ENCODE data around the gene AK1.

- TF ChIP-seq EP300 (IDR thresholded peaks at IDR 0.05; ENCODE audit: borderline replicate concordance in 1 of 2, low read depth in 2 of 2, low read length in 2 of 2) (no peak), EGR1 (IDR thresholded peaks at IDR 0.05; ENCODE audit: borderline replicate concordance, low read depth, low read length) (no peak), NRF1 (IDR thresholded peaks at IDR 0.05; ENCODE audit: low read depth, low read length) (no peak), ASH2L (IDR thresholded peaks at IDR 0.05; ENCODE audit: low read length) (no peak), POLR2AphosphoS5 (IDR thresholded peaks at IDR 0.05; ENCODE audit: low read depth, low read length) (no peak), CTCF (IDR thresholded peaks at IDR 0.05; ENCODE audit: control extremely low read depth in 1 of 3, insufficient read depth in 1 of 3, low read depth in 1 of 3, low read length in 3 of 3) (no peak), RAD21 (IDR thresholded peaks at IDR 0.05 in 1 of 2, conservative IDR thresholded peaks at IDR 0.05 in 1 of 2; ENCODE audit: low read depth in 2 of 2, low read length in 2 of 2) (no peak), GTF2F1 (IDR thresholded peaks at IDR 0.05; ENCODE audit: borderline replicate concordance, low read depth, low read length) (no peak), RNF2 (IDR thresholded peaks at IDR 0.05; ENCODE audit: borderline replicate concordance, low read depth, low read length, missing control alignments, poor library complexity, severe bottlenecking) (no peak), POLR2A (IDR thresholded peaks at IDR 0.05; ENCODE audit: control extremely low read depth in 1 of 2, low read depth in 2 of 2, low read length in 2 of 2) (no peak), CREB1 (IDR thresholded peaks at IDR 0.05) (no peak), BRCA1 (IDR thresholded peaks at IDR 0.05; ENCODE audit: low read depth, low read length) (no peak)
Measured at GRCh38 chr9:127874301-127875221, 2.9 kb downstream of the AK1 start.

All from H1 (cell line).